ENCODE results near the gene CAPN10.
"Not testable (repeated sequence)": the region's sequence is repeated elsewhere in the genome, so short reads cannot be mapped to it uniquely, and the experiment has no call there.

CAPN10 gene

GRCh38 chr2:240604291-240604938 lies 17.9 kb downstream of the CAPN10 start:
- DNase-seq, result no peak

GRCh38 chr2:240604939-240605716 lies 18.6 kb downstream of the CAPN10 start:
- DNase-seq, result no peak

- no peak for DNase-seq
Observed at GRCh38 chr2:240605867-240606743, 19.6 kb downstream of the CAPN10 start.

GRCh38 chr2:240611601-240612210 lies 25.2 kb downstream of the CAPN10 start:
- peak; percentile 73 for DNase-seq

- DNase-seq, result no peak
Observed at GRCh38 chr2:240613781-240614180, 27.2 kb downstream of the CAPN10 start.

- DNase-seq, result no peak
Observed at GRCh38 chr2:240614391-240614790, 27.9 kb downstream of the CAPN10 start.

- DNase-seq, result no peak
Observed at GRCh38 chr2:240615396-240615795, 28.9 kb downstream of the CAPN10 start.

- DNase-seq, result no peak
Observed at GRCh38 chr2:240615820-240616547, 29.4 kb downstream of the CAPN10 start.

- DNase-seq, result not testable (repeated sequence)
Observed at GRCh38 chr2:240616860-240617666, 30.5 kb downstream of the CAPN10 start.

- no peak for DNase-seq
Observed at GRCh38 chr2:240618776-240619175, 32.2 kb downstream of the CAPN10 start.

- DNase-seq, result no peak
Observed at GRCh38 chr2:240619506-240620148, 33.1 kb downstream of the CAPN10 start.

GRCh38 chr2:240620149-240620731 lies 33.7 kb downstream of the CAPN10 start:
- no peak for DNase-seq

GRCh38 chr2:240620859-240621258 lies 34.3 kb downstream of the CAPN10 start:
- DNase-seq, result no peak

GRCh38 chr2:240622060-240622411 lies 35.5 kb downstream of the CAPN10 start:
- DNase-seq, result no peak

GRCh38 chr2:240622531-240623235 lies 36.1 kb downstream of the CAPN10 start:
- peak; percentile 59 for DNase-seq

GRCh38 chr2:240623531-240624010 lies 37.0 kb downstream of the CAPN10 start:
- no peak for DNase-seq

- no peak for DNase-seq
Observed at GRCh38 chr2:240624011-240624949, 37.7 kb downstream of the CAPN10 start.

- DNase-seq, result peak; percentile 84
Observed at GRCh38 chr2:240624950-240625621, 38.6 kb downstream of the CAPN10 start, which contains the start of gene GPR35. TSS of gene GPR35 (plus strand) at chr2:240625480. CDS start at chr2:240629953, 4,473 bp downstream.
